ENCODE results near the gene KCNK13.
"Not testable (repeated sequence)": the region's sequence is repeated elsewhere in the genome, so short reads cannot be mapped to it uniquely, and the experiment has no call there.

The KCNK13 gene

DNA sequence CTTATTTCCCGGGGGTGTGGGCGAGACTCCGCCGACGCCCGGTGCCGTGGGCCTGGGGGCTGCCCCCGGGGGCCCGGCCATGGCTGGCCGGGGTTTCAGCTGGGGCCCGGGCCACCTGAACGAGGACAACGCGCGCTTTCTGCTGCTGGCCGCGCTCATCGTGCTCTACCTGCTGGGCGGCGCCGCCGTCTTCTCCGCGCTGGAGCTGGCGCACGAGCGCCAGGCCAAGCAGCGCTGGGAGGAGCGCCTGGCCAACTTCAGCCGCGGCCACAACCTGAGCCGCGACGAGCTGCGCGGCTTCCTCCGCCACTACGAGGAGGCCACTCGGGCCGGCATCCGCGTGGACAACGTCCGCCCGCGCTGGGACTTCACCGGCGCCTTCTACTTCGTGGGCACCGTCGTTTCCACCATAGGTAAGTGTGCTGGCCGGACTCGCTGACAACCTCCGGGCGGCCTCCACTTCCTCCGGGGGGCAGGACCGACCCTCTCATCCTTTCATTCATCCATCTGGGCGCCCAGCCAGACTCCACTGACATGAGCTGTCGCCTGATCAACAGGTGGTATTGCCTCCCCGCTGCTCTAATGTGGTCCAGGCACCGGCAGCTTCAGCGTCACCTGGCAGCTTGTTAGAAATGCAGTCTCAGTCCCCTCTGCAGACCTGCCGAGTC, 467 bp downstream of the KCNK13 start:
- DNase-seq = peak; percentile 49

DNA sequence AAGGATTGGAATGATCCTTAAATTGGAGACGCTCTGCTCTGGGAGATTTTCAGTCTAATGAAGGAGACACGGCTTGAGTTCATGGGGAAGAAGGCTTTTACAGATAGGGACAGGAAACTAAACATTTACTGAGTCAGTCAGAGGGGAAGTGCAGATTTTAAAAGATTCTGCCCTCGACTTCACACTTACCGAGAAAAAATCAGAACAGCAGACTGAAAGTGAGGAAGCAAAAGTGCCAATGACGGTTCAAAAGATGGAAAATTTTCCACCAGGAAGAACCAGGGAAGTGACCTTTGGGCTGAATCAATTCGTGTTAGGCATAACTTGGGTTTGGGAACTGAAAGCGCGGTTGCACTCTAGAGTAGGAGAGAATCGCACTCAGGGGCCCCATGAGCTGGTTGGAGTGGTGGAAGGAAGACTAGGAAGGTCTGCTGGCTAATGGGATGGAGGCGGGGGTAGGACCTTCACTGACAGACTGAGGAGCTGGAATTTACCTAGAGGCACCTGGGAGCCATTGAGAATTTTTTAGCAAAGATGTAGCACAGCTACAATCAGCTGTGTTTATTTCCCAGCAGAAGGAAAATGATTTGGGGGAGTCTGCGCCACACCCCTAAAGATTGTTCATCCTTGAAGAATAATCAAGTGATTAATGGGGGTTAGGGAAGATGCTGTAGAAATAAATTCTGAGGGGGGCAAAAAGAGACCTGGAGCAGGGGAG, 1.2 kb downstream of the KCNK13 start:
- no peak for DNase-seq

GRCh38 chr14:90072350-90072749, 10.6 kb downstream of the KCNK13 start:
- no peak for DNase-seq

DNA sequence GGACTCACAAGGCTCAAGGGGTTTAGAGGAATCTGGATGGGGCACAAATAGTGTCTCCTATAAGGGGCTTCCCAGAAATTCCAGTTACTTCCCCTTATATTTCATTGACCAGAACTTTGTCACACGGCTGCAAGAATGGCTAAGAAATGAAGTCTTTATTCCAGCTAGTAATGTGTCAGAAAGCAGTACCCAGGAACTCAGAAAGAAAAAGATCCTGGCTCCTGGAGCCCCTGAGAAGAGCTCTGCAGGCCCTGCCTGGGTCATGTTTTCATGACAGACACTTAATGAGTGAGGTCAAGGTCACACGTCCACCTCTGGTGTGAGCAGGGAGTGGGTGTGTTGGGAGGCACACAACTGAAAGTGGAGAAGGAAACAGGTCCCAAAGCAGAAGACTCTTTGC, 17.8 kb downstream of the KCNK13 start:
- no peak for DNase-seq

- no peak for DNase-seq
Measured at GRCh38 chr14:90087433-90087832, 25.6 kb downstream of the KCNK13 start.

GRCh38 chr14:90088176-90088575, 26.4 kb downstream of the KCNK13 start:
- no peak for DNase-seq

GRCh38 chr14:90089486-90089885, 27.7 kb downstream of the KCNK13 start:
- DNase-seq = not testable (repeated sequence)

DNA sequence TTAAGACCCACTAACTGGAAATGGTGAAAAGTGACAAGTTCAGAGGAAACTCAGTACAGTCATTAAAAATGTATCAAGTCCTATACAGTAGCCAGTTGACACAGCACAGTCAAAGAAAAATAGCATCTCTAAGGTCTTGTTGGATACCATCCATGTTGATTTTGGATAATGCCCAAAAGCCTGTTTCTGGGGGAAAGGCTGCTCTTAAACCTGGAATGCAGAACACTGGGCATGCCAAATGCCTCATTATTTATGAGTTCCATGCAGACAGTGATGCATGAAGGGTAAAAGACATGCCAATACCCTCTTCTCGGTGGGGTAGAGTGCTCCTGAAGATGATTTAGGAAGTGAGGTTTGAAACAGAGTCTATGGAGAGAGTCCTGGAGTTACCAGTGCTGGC, 29.6 kb downstream of the KCNK13 start:
- DNase-seq = no peak

DNA sequence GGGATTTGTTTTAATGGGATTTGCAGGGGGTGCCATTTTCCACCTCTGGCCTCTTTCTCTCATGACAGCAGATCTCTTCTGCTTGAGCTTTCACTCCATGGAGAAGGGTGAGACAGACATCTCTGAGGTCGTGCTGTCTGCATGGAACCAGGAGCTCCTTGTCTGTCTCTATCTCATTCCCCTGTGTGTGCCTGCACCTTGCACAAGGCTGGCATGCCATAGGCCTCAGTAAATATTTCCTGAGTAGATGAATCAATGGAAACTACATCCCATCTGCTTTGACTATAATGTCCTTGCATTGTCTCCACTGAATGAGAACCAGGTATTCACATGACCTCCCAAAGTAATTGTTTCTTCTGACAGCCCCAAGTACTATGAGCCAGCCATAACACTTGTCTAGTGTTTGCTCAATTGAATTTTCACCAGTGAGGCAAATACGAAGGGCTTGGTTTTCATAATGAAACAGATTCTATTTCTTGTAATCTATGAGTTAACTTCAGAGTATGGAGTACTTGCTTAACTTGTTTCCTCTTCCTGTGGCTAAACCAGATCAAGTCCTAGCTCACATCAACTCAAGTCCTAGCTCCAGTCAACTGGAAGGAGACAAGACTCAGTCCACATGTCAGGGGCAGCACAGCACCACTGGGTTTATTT, 32.3 kb downstream of the KCNK13 start:
- DNase-seq = no peak

- DNase-seq = no peak
Measured at GRCh38 chr14:90095096-90095495, 33.3 kb downstream of the KCNK13 start.

DNA sequence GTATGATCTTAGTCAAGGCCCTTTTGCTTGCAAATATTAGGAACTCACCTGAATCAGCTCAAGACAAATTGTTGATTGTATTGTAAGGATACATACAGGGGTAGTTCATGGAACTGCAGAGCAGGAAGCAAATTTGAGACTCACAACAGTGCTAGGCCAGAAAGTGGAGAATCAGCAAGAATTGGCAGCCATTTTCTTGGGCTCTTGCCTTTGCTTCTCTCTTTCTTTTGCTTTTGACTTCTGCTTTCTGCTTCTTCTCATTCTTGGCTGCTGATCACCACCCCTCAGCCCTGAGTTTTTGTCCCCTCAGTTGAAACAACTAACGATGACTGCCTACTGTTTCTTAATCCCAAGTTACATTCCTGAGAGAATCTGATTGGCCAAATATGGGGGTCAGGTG, 34.8 kb downstream of the KCNK13 start:
- DNase-seq = no peak

GRCh38 chr14:90103808-90104207, 42.0 kb downstream of the KCNK13 start:
- DNase-seq = no peak

GRCh38 chr14:90105756-90106155, 44.0 kb downstream of the KCNK13 start:
- no peak for DNase-seq

DNA sequence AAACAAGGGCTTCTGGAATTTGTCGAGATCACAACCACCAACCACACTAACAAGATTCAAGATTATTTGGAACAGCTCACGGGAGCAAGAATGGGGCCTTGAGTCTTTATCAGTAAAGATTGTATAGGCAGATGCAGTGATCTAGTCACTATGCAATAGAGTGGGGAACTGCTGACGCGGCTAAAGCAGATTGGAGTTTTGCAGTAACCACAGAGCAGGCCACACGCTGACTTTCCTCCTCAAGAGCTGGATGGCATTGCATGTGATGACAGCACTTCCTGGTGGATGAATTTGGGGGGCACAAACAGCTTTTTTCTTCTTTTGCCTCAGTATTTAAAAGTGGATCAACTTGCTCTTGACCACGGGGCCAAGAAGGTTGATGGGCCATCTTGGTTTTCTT, 46.0 kb downstream of the KCNK13 start:
- no peak for DNase-seq

DNA sequence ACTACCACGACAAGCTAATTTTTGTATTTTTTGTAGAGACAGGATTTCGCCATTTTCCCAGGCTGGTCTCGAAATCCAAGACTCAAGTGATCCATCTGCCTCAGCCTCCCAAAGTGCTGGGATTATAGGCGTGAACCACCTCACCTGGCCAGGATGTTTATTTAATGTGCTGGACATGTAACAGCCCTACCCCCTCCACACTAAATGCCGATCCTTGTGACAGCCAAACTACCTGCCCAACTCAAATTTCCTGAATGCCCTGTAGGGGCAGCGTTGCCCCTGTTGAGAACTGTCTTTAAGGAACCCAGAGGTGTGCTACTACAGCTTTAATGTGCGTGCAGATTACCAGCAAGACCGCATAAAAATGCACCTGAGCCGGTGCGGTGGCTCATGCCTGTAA, 48.1 kb downstream of the KCNK13 start:
- no peak for DNase-seq

DNA sequence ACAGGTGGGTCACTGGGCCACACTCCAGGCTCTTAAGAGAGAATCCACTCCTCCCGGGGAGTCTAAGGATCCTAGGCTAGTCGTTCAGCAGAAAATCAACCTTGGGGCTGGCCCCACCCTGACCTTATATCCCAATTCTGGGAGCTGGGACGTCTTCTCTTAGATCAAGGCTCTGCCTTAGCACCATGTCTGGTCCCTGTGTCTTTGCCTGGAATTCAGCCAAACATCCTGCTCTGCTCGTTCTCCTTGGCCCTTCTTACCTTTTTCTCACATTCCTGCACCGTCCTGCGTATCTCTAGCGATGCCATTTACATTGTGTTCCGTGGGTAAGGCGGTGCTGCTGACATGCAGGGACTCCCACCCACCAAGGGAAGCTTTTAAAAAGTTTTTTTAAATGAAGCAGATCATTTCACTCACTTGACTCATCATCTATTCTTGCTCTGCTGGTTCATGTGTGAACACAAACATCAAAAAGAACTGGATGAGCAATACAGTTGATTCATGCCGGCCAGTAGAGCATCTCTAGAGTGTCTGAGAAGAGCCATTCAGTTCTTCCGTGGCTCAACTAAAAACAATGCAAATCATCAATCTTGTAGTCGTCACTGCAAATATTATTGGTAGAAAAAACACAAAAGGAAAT, 50.2 kb downstream of the KCNK13 start:
- DNase-seq = no peak

- no peak for DNase-seq
Measured at GRCh38 chr14:90114554-90114953, 52.8 kb downstream of the KCNK13 start.

GRCh38 chr14:90115780-90116179, 54.0 kb downstream of the KCNK13 start:
- DNase-seq = no peak

GRCh38 chr14:90116444-90116843, 54.6 kb downstream of the KCNK13 start:
- DNase-seq = no peak

- DNase-seq = no peak
Measured at GRCh38 chr14:90118027-90118426, 56.2 kb downstream of the KCNK13 start.

GRCh38 chr14:90126260-90126659, 64.5 kb downstream of the KCNK13 start:
- no peak for DNase-seq

GRCh38 chr14:90132821-90133570, 71.2 kb downstream of the KCNK13 start:
- DNase-seq = no peak

DNA sequence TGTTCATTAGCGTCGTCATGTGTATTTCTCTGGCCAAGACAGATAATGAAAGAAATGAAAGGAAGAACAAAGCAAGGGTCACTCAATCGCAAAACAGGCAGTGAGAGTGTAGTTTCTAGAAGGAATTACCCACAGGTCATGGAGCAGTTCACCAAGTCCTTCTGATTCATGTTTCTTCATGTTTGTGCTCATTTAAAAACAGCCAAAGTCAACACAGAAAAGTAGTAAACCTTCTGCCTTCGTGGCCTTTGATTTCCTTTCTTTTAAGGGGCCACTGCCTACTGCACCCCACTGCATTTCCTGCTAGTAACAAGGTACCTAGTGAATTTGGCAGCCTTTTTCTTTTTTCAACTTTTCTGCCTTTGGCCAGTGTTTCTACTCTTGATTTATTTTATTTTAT, 75.1 kb downstream of the KCNK13 start:
- DNase-seq = no peak
